ENCODE measurements around the gene MS4A6E.
"Not testable (repeated sequence)": the region's sequence is repeated elsewhere in the genome, so short reads cannot be mapped to it uniquely, and the experiment has no call there.

The MS4A6E gene, protein sequence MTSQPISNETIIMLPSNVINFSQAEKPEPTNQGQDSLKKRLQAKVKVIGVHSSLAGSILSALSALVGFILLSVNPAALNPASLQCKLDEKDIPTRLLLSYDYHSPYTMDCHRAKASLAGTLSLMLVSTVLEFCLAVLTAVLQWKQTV

DNA sequence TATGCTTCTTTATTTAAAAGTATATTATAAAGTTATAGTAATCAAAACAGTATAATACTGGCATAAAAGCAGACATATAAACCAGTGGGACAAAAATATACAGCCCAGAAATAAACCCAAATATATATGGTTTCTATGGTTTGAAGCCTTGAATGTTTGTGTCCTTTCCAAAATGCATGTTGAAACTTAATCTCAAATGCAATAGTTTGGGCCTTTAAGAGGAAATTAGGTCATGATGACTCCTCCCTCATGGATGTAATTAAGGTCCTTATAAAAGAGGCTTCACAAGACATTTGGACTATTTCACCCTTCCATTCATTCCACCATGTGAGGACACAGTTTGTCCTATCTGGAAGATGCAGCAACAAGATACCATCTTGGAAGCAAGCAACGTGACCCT lies at the start of gene MS4A6E:
Gene MS4A6E, plus strand, starts transcription at position 301 of the 400 bp plus-strand sequence. CDS start 7,641 bp downstream, outside the sequence.
- no peak for DNase-seq (ENCODE audit: low read depth)

DNA sequence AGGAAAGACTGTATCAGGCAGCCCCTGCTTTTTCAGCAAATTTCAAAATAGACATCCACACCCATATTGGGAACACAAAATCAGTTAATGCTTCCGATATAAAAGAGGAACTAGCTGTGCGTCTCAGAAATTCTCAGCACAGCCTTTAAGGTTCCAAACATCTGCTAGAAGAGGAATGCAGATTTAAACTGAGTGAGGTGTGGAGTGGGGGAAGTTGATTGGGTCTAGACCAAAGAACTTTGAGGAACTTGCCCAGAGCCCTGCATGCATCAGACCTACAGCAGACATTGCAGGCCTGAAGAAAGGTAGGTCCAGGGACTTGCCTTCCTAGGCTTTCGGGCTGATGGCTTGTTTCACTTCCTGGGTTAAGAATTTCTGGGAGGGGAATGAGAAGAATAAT lies 46.6 kb upstream of the MS4A6E start, which contains the start of gene MS4A4A:
Gene MS4A4A, plus strand, starts transcription at position 255 of the 400 bp plus-strand sequence. Its CDS starts 10 bp downstream, at position 265.
- no peak for DNase-seq (ENCODE audit: low read depth)

DNA sequence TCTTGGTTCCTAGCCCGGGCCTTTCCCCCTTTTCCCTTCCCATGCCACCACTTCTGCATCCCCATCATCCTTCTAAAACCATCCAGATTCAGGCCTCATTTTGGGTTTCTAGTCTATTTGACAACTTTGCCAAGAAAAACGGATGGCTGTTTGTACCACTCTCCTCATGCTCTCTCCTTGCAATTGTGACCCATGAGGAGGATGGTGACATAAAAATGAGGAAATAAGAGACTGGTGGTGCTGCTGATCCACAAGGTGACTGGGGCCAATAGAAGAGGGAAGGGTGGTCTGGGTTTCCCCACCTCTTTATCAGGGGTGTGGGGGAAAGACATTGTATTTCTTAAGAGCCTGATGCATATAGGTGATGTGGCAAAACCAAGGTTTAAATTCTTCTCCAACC lies 45.6 kb upstream of the MS4A6E start:
- DNase-seq (ENCODE audit: low read depth): no peak

DNA sequence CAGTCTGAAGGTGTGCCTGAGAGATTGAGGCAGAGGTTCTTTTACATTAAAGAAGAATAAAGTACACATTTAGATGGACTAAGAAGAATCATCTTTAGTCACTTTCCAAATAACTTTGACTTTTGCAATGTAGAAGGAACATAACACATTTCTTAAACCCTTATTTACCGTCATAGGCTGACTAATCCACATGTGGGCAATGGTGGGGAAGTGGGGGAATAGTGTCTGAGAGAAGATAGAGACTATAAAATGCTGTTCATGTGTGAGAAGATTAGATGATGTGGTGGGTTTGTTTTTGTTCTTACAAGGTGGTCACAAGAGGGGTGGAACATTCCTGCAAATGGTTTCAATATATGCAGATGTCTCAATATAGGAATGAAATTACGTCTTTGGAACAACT lies 44.8 kb upstream of the MS4A6E start:
- DNase-seq (ENCODE audit: low read depth): no peak

- not testable (repeated sequence) for DNase-seq (ENCODE audit: low read depth)
Observed at GRCh38 chr11:60285411-60286126, 41.5 kb upstream of the MS4A6E start.

- DNase-seq (ENCODE audit: low read depth): no peak
Observed at GRCh38 chr11:60288531-60288930, 38.5 kb upstream of the MS4A6E start.

GRCh38 chr11:60292145-60292544 lies 34.9 kb upstream of the MS4A6E start:
- DNase-seq (ENCODE audit: low read depth): no peak

- no peak for DNase-seq (ENCODE audit: low read depth)
Observed at GRCh38 chr11:60301178-60301577, 25.9 kb upstream of the MS4A6E start.

GRCh38 chr11:60301884-60302283 lies 25.2 kb upstream of the MS4A6E start:
- DNase-seq (ENCODE audit: low read depth): not testable (repeated sequence)

- no peak for DNase-seq (ENCODE audit: low read depth)
Observed at GRCh38 chr11:60303661-60304060, 23.4 kb upstream of the MS4A6E start.

DNA sequence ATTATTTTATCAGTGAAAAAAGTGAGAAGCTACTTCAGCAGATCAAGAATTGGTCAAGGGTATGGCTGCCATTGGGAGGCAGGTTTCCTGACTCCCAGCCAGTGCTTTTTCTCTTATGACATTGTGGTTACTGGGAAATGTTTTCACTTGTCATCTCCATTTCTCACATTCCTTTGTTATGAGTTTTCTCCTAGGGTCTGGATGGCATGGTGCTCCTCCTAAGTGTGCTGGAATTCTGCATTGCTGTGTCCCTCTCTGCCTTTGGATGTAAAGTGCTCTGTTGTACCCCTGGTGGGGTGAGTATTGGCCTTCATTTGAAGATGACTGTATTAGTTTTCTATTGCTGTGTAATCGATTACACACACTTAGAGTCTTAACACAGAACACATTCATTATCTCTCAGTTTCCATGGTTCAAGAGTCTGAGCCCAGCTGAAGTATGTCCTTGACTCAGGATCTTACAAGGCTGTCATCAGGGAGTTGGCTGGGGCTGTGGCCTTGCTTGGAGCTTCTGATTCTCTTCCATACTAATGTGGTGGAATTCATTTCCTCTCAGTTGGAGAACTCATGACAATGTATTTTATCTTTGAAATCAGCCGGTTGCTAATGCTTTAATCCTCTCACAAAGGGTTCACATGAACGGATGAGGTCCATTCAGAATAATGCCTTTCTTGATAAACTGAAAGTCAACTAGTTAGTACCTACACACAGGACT lies 21.0 kb upstream of the MS4A6E start:
- DNase-seq (ENCODE audit: low read depth): no peak

DNA sequence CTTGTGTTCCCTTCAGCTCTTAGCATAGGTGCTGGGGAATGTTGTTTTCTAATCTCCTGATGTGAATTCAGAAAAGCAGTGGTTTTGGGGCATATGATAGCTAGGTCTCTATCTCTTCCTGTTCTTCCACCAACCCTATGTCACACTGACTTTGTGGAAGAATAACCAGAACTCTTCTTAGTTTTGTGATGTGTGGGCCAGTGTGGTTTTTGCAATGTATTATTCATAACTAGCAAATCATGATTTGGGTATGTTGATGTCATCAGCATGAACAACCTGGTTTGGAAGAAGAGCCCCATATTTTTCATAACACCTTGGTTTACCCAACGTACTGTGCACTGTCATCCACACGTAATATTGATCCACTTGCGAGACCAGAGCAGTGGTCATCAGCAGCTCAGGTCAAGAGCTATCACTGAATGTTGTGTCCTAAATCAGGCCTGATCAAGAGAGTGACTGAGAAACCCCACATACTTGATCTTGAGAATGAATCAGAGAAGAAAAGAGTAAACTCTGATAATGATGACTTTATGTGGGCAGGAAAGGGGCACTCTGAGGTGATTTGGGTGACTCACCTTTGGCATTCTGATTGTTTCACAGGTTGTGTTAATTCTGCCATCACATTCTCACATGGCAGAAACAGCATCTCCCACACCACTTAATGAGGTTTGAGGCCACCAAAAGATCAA lies 19.4 kb upstream of the MS4A6E start:
- no peak for DNase-seq (ENCODE audit: low read depth)

GRCh38 chr11:60310407-60310998 lies 16.6 kb upstream of the MS4A6E start:
- no peak for DNase-seq (ENCODE audit: low read depth)

DNA sequence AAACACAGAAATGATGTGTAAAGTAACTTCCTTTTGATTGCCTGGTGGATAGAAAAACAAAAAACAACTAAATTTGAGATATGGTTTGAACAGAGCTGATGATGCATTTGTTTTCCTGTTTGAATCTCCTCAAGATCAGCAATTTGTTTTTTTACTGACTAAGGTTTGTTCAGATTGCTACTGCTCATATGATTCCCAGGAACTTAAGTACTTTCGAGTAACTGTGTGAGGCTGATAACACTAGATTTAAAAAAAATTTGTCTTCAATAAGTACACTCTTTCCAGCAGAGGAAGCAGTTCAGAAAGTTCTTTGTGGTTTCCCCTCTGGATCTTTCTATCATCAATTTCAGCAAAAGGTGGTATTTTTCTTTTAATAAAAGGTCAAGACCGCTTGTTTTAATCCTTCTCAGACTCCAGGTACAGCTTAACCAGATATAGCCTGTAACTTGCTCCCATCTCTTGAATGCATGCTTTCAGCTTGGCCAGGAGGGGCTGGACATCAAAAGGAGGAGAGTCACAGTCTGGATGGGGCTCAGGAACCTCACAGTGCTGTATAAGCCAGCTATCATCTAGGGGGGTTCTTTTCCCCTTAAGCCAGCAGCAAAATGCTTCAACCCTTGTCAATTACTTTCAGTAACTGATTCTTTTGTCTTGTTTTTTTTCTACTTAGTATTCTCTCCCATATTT lies 12.3 kb upstream of the MS4A6E start:
- DNase-seq (ENCODE audit: low read depth): no peak

GRCh38 chr11:60315871-60316270 lies 11.2 kb upstream of the MS4A6E start:
- no peak for DNase-seq (ENCODE audit: low read depth)

DNA sequence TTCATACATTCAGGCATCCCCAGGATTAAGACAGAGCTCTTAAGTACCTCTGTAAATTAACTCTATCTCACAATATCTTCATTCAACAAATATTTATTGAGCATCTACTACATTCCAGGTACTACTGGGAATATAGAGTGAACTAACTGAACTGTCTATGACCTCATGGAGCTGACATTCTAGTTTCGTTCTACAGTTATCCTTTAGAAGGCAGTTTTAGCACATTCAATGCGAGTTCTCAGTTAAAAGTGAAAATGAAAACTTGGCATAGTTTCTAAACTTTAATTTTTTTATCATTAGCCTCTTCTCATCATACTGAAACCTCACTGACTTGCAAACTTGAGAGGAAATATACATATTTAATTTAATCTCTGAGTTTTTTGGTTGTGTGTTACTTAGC lies 10.7 kb upstream of the MS4A6E start:
- DNase-seq (ENCODE audit: low read depth): no peak

DNA sequence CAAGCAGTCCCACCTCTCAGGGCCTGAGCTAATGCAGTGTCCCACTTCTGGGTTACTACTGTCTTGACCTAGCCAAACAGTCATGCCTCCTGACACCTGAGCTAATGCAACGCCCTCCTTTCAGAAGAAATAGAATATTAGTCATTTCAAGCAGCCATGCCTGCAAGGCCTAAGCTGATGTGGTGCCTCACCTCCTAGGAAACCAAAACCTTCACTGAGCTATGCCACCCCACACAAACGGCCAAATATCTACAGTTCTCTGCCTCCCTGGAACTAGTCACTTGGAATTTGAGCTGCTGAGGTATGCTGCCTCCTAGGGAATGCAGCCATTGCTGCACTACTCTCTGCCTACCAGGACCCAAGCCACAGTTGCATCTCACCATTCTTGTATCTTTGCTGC lies 8.3 kb upstream of the MS4A6E start:
- no peak for DNase-seq (ENCODE audit: low read depth)

DNA sequence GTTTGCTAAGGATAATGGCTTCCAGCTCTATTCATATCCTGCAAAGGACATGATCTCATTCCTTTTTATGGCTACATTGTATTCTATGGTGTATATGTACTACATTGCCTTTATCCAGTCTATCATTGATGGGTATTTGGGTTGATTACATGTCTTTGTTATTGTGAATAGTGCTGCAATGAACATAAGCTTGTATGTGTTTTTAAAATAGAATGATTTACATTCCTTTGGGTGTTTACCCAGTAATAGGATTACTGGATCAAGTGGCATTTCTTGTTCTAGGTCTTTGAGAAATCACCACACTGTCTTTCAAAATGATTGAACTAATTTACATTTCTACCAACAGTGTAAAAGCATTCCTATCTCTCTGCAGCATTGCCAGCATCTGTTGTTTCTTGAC lies 6.0 kb upstream of the MS4A6E start:
- no peak for DNase-seq (ENCODE audit: low read depth)

DNA sequence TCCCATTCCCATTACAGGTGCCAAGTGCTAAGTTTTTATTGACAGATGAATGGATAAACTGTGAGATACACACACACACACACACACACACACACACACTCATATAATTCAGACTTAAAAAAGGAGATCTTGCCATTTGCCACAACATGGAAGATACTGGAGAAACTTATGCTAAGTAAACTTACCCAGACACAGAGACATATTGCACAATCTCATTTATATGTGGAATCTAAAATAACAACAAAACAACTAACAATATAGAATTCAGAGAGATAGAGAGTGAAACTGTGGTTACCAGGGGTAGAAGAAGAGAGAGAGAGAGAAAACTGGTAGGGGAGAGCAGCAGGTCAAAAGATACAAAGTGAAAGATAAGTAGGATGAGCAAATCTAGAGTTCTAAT lies 1.4 kb downstream of the MS4A6E start:
- no peak for DNase-seq (ENCODE audit: low read depth)

DNA sequence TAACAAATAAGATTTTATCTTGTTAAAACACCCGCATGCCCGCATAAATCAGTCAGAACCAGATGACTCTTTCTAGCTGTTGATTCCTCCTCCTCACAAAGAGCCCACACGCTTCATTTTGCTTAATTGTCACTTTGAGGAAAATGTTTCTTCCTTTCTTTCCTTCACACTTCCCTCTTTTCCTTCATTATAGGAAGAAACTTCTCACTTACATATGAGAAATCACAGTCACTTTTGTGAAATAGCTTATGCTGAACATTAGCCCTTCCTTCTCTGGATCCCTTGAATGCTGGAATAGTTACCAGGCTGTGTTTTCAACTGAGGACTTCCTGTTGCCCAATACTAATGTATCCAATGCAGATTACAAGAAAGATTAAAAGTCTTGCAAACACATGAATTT lies 5.8 kb downstream of the MS4A6E start:
- no peak for DNase-seq (ENCODE audit: low read depth)

GRCh38 chr11:60334005-60334620 lies 7.1 kb downstream of the MS4A6E start:
- no peak for DNase-seq (ENCODE audit: low read depth)

Measured in non-pigmented ciliary epithelial cell (primary cell).